ENCODE measurements around the gene SHQ1.

Gene SHQ1

DNA sequence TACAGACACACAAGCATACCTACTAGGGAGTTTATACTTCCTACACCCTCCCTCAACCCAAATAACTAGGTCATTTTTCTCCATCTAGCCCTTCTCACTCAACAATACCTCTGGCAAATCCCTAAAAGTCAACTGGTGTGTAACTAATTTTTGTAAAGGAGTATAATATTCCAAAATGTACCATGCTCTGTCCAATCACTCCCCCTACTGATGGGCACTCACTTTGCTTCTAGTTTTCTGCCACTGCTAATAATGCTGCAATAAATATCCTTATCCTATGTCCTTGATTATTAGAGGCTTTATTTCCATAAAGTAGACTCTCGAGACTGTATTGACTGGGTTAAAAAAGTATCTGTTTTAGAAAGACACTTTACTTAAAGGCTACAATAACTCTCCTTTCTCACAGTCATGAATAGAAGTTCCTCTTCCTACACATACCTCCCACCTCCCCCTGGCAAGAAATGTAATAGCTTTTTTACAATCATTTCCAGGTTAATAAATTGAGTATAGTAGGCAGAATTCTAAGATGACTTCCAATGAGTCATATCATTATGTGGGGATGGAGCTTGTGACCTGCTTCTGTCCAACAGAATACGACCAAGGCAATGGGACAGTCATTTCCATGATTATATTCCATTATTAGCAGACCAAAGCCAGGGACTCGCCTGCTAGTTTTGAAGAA is 30.0 kb downstream of the SHQ1 start:
- no peak overlapping the region for H3K4me3 ChIP-seq (ENCODE audit: low read depth, low read length)
- no peak overlapping the region for H2AFZ ChIP-seq (ENCODE audit: low read length, unreplicated experiment)
- no peaks in the 10 kb centered on the region for H3K79me2 ChIP-seq (ENCODE audit: control insufficient read depth, insufficient read depth, low read length, unreplicated experiment)
- H3K4me1 ChIP-seq (ENCODE audit: control insufficient read depth, insufficient read depth, low read length, unreplicated experiment), result peaks cover 50% of the 10 kb centered on the region
- H3K36me3 ChIP-seq (ENCODE audit: insufficient read depth, low read length), result no peaks in the 10 kb centered on the region; the same call in 1 of the 2 replicates
- no peaks in the 10 kb centered on the region for H3K27me3 ChIP-seq (ENCODE audit: insufficient read depth, low read length)
- peak overlapping the region; percentile 60 for H3K27ac ChIP-seq (ENCODE audit: low read depth, low read length)

- Histone ChIP-seq H2AFZ (ENCODE audit: low read length, unreplicated experiment) (no peak overlapping the region), H3K4me3 (ENCODE audit: low read depth, low read length) (no peak overlapping the region), H3K36me3 (ENCODE audit: insufficient read depth, low read length) (no peaks in the 10 kb centered on the region; the same call in 1 of the 2 replicates), H3K27me3 (ENCODE audit: insufficient read depth, low read length) (no peaks in the 10 kb centered on the region), H3K27ac (ENCODE audit: low read depth, low read length) (no peak overlapping the region), H3K79me2 (ENCODE audit: control insufficient read depth, insufficient read depth, low read length, unreplicated experiment) (no peaks in the 10 kb centered on the region), H3K4me1 (ENCODE audit: control insufficient read depth, insufficient read depth, low read length, unreplicated experiment) (peaks cover 40% of the 10 kb centered on the region)
These were observed 31.3 kb downstream of the SHQ1 start for GRCh38 chr3:72816862-72817355.

DNA sequence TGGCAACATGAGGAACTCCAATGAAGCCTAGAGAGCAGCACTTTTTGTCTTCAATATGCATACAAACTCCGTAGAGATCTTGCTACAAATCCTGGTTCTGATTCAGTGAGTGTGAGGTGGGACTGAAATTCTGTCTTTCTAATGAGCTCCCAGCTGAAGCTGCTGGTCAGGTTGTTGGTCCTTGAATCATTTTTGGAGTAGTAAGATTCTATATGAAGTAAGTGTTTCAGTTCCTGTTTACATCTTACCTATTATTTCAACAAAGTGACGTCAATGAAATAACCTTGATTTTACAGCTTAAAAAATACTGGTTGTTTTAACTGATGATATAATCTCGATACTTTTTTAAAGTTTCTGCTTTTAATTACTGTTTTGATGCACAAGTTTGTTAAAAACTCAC is 33.9 kb downstream of the SHQ1 start:
- H3K27me3 ChIP-seq (ENCODE audit: insufficient read depth, low read length), result no peaks in the 10 kb centered on the region
- H3K27ac ChIP-seq (ENCODE audit: low read depth, low read length), result no peak overlapping the region
- H3K4me1 ChIP-seq (ENCODE audit: control insufficient read depth, insufficient read depth, low read length, unreplicated experiment), result peaks cover 14% of the 10 kb centered on the region
- no peak overlapping the region for H3K4me3 ChIP-seq (ENCODE audit: low read depth, low read length)
- no peaks in the 10 kb centered on the region for H3K79me2 ChIP-seq (ENCODE audit: control insufficient read depth, insufficient read depth, low read length, unreplicated experiment)
- no peak overlapping the region for H2AFZ ChIP-seq (ENCODE audit: low read length, unreplicated experiment)
- no peaks in the 10 kb centered on the region; the same call in 1 of the 2 replicates for H3K36me3 ChIP-seq (ENCODE audit: insufficient read depth, low read length)

- no peaks in the 10 kb centered on the region; the same call in 1 of the 2 replicates for H3K36me3 ChIP-seq (ENCODE audit: insufficient read depth, low read length)
- no peaks in the 10 kb centered on the region for H3K79me2 ChIP-seq (ENCODE audit: control insufficient read depth, insufficient read depth, low read length, unreplicated experiment)
- H3K4me3 ChIP-seq (ENCODE audit: low read depth, low read length), result no peak overlapping the region
- H3K27me3 ChIP-seq (ENCODE audit: insufficient read depth, low read length), result no peaks in the 10 kb centered on the region
- H3K4me1 ChIP-seq (ENCODE audit: control insufficient read depth, insufficient read depth, low read length, unreplicated experiment), result no peaks in the 10 kb centered on the region
- H3K27ac ChIP-seq (ENCODE audit: low read depth, low read length), result no peak overlapping the region
- H2AFZ ChIP-seq (ENCODE audit: low read length, unreplicated experiment), result no peak overlapping the region
These were observed 36.0 kb downstream of the SHQ1 start for GRCh38 chr3:72812201-72812600.

DNA sequence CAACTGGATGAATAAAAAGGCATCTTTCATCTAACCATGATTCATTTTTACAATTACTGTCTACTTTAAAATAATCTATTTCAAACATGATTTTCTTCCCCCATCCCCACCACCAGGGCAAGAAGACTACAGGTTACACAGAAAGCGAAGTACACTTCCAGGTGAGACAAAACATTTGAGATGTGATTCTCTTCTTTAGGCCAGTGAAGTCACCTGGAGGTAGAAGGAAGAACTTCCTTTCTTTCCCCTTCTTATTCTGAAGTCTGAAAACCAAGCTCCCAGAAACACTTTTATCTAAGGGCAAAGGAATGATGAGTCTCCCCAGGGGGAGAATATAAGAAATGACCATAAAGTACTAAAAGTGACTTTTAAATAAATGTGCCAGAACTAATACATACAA is 36.7 kb downstream of the SHQ1 start:
- H3K4me1 ChIP-seq (ENCODE audit: control insufficient read depth, insufficient read depth, low read length, unreplicated experiment), result no peaks in the 10 kb centered on the region
- H3K27ac ChIP-seq (ENCODE audit: low read depth, low read length), result no peak overlapping the region
- no peaks in the 10 kb centered on the region for H3K27me3 ChIP-seq (ENCODE audit: insufficient read depth, low read length)
- no peak overlapping the region for H3K4me3 ChIP-seq (ENCODE audit: low read depth, low read length)
- no peak overlapping the region for H2AFZ ChIP-seq (ENCODE audit: low read length, unreplicated experiment)
- H3K36me3 ChIP-seq (ENCODE audit: insufficient read depth, low read length), result no peaks in the 10 kb centered on the region; the same call in 1 of the 2 replicates
- no peaks in the 10 kb centered on the region for H3K79me2 ChIP-seq (ENCODE audit: control insufficient read depth, insufficient read depth, low read length, unreplicated experiment)

GRCh38 chr3:72810659-72811434 is 37.4 kb downstream of the SHQ1 start:
- Histone ChIP-seq H3K79me2 (ENCODE audit: control insufficient read depth, insufficient read depth, low read length, unreplicated experiment) (no peaks in the 10 kb centered on the region), H3K27me3 (ENCODE audit: insufficient read depth, low read length) (no peaks in the 10 kb centered on the region), H3K4me1 (ENCODE audit: control insufficient read depth, insufficient read depth, low read length, unreplicated experiment) (no peaks in the 10 kb centered on the region), H3K27ac (ENCODE audit: low read depth, low read length) (no peak overlapping the region), H2AFZ (ENCODE audit: low read length, unreplicated experiment) (no peak overlapping the region), H3K4me3 (ENCODE audit: low read depth, low read length) (no peak overlapping the region), H3K36me3 (ENCODE audit: insufficient read depth, low read length) (no peaks in the 10 kb centered on the region; the same call in 1 of the 2 replicates)

- no peaks in the 10 kb centered on the region; the same call in 1 of the 2 replicates for H3K36me3 ChIP-seq (ENCODE audit: insufficient read depth, low read length)
- no peaks in the 10 kb centered on the region for H3K27me3 ChIP-seq (ENCODE audit: insufficient read depth, low read length)
- H2AFZ ChIP-seq (ENCODE audit: low read length, unreplicated experiment), result no peak overlapping the region
- H3K4me3 ChIP-seq (ENCODE audit: low read depth, low read length), result no peak overlapping the region
- H3K27ac ChIP-seq (ENCODE audit: low read depth, low read length), result no peak overlapping the region
- H3K4me1 ChIP-seq (ENCODE audit: control insufficient read depth, insufficient read depth, low read length, unreplicated experiment), result no peaks in the 10 kb centered on the region
- no peaks in the 10 kb centered on the region for H3K79me2 ChIP-seq (ENCODE audit: control insufficient read depth, insufficient read depth, low read length, unreplicated experiment)
These were observed 38.2 kb downstream of the SHQ1 start for GRCh38 chr3:72810063-72810462.

GRCh38 chr3:72804361-72804760 is 43.9 kb downstream of the SHQ1 start:
- no peaks in the 10 kb centered on the region for H3K4me1 ChIP-seq (ENCODE audit: control insufficient read depth, insufficient read depth, low read length, unreplicated experiment)
- H3K27me3 ChIP-seq (ENCODE audit: insufficient read depth, low read length), result no peaks in the 10 kb centered on the region
- no peak overlapping the region for H3K4me3 ChIP-seq (ENCODE audit: low read depth, low read length)
- H2AFZ ChIP-seq (ENCODE audit: low read length, unreplicated experiment), result no peak overlapping the region
- H3K79me2 ChIP-seq (ENCODE audit: control insufficient read depth, insufficient read depth, low read length, unreplicated experiment), result no peaks in the 10 kb centered on the region
- no peaks in the 10 kb centered on the region for H3K36me3 ChIP-seq (ENCODE audit: insufficient read depth, low read length)
- no peak overlapping the region for H3K27ac ChIP-seq (ENCODE audit: low read depth, low read length)

GRCh38 chr3:72803573-72803972 is 44.7 kb downstream of the SHQ1 start:
- Histone ChIP-seq H3K27me3 (ENCODE audit: insufficient read depth, low read length) (no peaks in the 10 kb centered on the region), H3K4me3 (ENCODE audit: low read depth, low read length) (no peak overlapping the region), H3K36me3 (ENCODE audit: insufficient read depth, low read length) (no peaks in the 10 kb centered on the region), H3K79me2 (ENCODE audit: control insufficient read depth, insufficient read depth, low read length, unreplicated experiment) (no peaks in the 10 kb centered on the region), H2AFZ (ENCODE audit: low read length, unreplicated experiment) (no peak overlapping the region), H3K4me1 (ENCODE audit: control insufficient read depth, insufficient read depth, low read length, unreplicated experiment) (peaks cover 3% of the 10 kb centered on the region), H3K27ac (ENCODE audit: low read depth, low read length) (no peak overlapping the region)

DNA sequence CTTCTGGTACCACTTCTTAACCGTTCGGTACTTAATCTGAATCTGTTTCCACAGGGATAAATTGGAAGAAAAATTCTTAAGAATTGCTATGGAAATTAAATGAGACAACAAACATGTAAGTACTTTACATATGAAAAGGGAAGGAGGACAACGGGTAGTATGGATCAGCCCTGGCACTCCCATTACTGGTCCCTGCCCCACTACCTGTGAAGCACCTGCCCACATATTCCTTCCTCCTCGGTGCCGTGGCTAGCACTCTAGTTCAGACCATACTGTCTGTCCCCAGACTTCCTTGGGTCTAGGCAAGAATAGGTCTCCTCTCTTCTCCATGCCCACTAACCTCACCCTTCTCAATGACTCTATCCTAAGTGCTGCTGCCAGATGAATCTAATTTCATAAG is 46.2 kb downstream of the SHQ1 start:
- Histone ChIP-seq H3K4me1 (ENCODE audit: control insufficient read depth, insufficient read depth, low read length, unreplicated experiment) (peaks cover 13% of the 10 kb centered on the region), H3K4me3 (ENCODE audit: low read depth, low read length) (no peak overlapping the region), H3K79me2 (ENCODE audit: control insufficient read depth, insufficient read depth, low read length, unreplicated experiment) (no peaks in the 10 kb centered on the region), H3K27me3 (ENCODE audit: insufficient read depth, low read length) (no peaks in the 10 kb centered on the region), H3K27ac (ENCODE audit: low read depth, low read length) (no peak overlapping the region), H3K36me3 (ENCODE audit: insufficient read depth, low read length) (no peaks in the 10 kb centered on the region), H2AFZ (ENCODE audit: low read length, unreplicated experiment) (no peak overlapping the region)

GRCh38 chr3:72800869-72801268 is 47.4 kb downstream of the SHQ1 start:
- Histone ChIP-seq H3K4me1 (ENCODE audit: control insufficient read depth, insufficient read depth, low read length, unreplicated experiment) (peaks cover 13% of the 10 kb centered on the region), H3K36me3 (ENCODE audit: insufficient read depth, low read length) (no peaks in the 10 kb centered on the region), H3K4me3 (ENCODE audit: low read depth, low read length) (no peak overlapping the region), H3K79me2 (ENCODE audit: control insufficient read depth, insufficient read depth, low read length, unreplicated experiment) (no peaks in the 10 kb centered on the region), H3K27me3 (ENCODE audit: insufficient read depth, low read length) (no peaks in the 10 kb centered on the region), H2AFZ (ENCODE audit: low read length, unreplicated experiment) (no peak overlapping the region), H3K27ac (ENCODE audit: low read depth, low read length) (no peak overlapping the region)

Measured in ACC112 (cell line).